Activated naive CD4-positive, alpha-beta T cell treated with anti-CD3 and anti-CD28 coated beads for 36 hours (primary cell): ENCODE data around the gene WASF2. TPM values are rescaled to one million over a fixed set of nuclear protein-coding genes. Genes with fewer than 3 reads are reported as not detected.

Source experiments
- CTCF ChIA-PET: fragments of 350-600 bp; sonication (Branson Sonifier 250); formaldehyde crosslinking; loops from one replicate; lab custom pipeline; 2021; ENCODE audit warnings: antibody characterized with exemption; lab: Charles Lee
- DNase-seq: peaks from one replicate; pipeline ENCODE4 v3.0.0-alpha.2; 2020
- H3K27ac Mint-ChIP-seq: one replicate; pipeline ENCODE4 v1.8.0; 2021; ENCODE audit warnings: mild to moderate bottlenecking, mixed read lengths
- H3K27me3 Mint-ChIP-seq: one replicate; pipeline ENCODE4 v1.8.0; 2021; ENCODE audit warnings: low read depth, mixed read lengths
- H3K36me3 Mint-ChIP-seq: one replicate; pipeline ENCODE4 v1.8.0; 2021; ENCODE audit warnings: low read depth, mixed read lengths
- H3K4me1 Mint-ChIP-seq: one replicate; pipeline ENCODE4 v1.8.0; 2021; ENCODE audit warnings: low read depth, mixed read lengths
- H3K4me3 Mint-ChIP-seq: one replicate; pipeline ENCODE4 v1.8.0; 2021; ENCODE audit warnings: mild to moderate bottlenecking, moderate library complexity, mixed read lengths
- H3K9me3 Mint-ChIP-seq: one replicate; pipeline ENCODE4 v1.8.0; 2021; ENCODE audit warnings: mixed read lengths
- intact Hi-C: fragments of 100-400 bp; cut with micrococcal nuclease; formaldehyde crosslinking; loops from one replicate; pipeline ENCODE4 v1.15.1; 2023
- total RNA-seq, 2 experiments: library from RNA; stranded (reverse); gene quantifications; one replicate each; pipeline ENCODE4 v1.2.3, GENCODE V29; 2021

WASF2 gene
- total RNA-seq, 2 experiments from 2014 or later = 105 to 106 TPM

DNA sequence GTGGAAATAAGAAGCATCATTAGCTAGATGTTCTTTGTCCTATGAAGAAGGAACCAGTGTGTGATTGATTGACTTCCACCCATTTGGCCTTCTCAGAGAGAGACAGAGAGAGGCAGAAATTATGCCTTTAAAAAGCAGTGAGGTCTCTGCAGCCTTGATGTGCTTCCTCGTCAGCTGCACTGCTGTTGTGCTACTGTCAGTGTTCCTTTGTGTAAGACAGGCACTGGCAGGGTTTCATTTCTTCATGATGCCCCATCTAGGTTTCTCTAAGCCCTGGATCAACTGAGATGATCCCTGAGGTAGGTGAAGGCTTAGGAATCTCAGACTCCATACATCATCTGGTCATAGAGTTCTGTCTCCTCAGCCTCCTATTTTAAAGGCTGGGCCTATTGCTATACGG lies 62.6 kb downstream of the WASF2 start:
- no peak for DNase-seq
- H3K9me3 Mint-ChIP-seq = no peaks in the 10 kb centered on the region
- peaks cover 78% of the 10 kb centered on the region for H3K4me1 Mint-ChIP-seq
- H3K27ac Mint-ChIP-seq = peak overlapping the region; percentile 2
- H3K27me3 Mint-ChIP-seq = no peaks in the 10 kb centered on the region
- H3K4me3 Mint-ChIP-seq = no peak overlapping the region
- H3K36me3 Mint-ChIP-seq = peaks cover 16% of the 10 kb centered on the region
- CTCF ChIA-PET = interaction anchor here (0.8 to 1.4 kb wide), 6 partner anchors 11 to 179 kb away, joined by 3 read pairs; no protein-coding TSS in a partner anchor
- intact Hi-C loops = loop anchor here (5.0 kb wide), 1 partner anchor 55 kb away; no protein-coding TSS in a partner anchor

DNA sequence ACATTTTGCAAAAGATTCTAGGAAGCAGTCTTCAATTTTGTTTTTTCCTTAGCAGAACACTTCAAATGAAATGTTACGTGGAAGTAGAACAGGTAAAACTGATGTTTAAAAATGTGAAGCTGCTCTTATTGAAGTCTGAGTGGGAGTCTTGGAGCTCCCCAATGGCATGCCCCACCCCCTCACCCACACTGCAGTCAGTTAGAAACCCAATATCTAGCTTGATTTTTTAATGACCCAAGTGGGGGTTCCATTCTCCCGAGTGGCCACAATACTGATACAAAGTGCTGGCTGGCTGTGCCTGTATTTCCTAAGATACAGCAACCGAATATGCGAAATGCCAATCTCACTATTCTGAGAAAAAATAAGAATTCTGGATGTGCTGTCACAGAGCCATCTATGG lies 66.3 kb downstream of the WASF2 start:
- H3K4me1 Mint-ChIP-seq = peaks cover 68% of the 10 kb centered on the region
- peaks cover 15% of the 10 kb centered on the region for H3K36me3 Mint-ChIP-seq
- no peak overlapping the region for H3K4me3 Mint-ChIP-seq
- H3K27ac Mint-ChIP-seq = peak overlapping the region; percentile 21
- no peak for DNase-seq
- intact Hi-C loops = no loop called here
- CTCF ChIA-PET = interaction anchor here (0.6 to 2.0 kb wide), 4 partner anchors 8 to 744 kb away, joined by 3 to 7 read pairs (median 3); no protein-coding TSS in a partner anchor
- H3K9me3 Mint-ChIP-seq = no peaks in the 10 kb centered on the region
- no peaks in the 10 kb centered on the region for H3K27me3 Mint-ChIP-seq

- Mint-ChIP-seq H3K27me3 (no peaks in the 10 kb centered on the region), H3K9me3 (no peaks in the 10 kb centered on the region), H3K4me1 (peaks cover 49% of the 10 kb centered on the region), H3K27ac (peak overlapping the region; percentile 82), H3K36me3 (peaks cover 31% of the 10 kb centered on the region), H3K4me3 (no peak overlapping the region)
- peak; percentile 80 for DNase-seq
- intact Hi-C loops = loop anchor here (1.0 to 5.0 kb wide), 3 partner anchors 27 to 244 kb away; partner anchors contain the start of gene WASF2
- CTCF ChIA-PET = interaction anchor here (0.6 to 1.9 kb wide), 8 partner anchors 27 to 251 kb away, joined by 3 to 4 read pairs (median 3); partner anchors contain the start of gene AHDC1
These were observed 71.4 kb downstream of the WASF2 start for GRCh38 chr1:27418326-27419185.

DNA sequence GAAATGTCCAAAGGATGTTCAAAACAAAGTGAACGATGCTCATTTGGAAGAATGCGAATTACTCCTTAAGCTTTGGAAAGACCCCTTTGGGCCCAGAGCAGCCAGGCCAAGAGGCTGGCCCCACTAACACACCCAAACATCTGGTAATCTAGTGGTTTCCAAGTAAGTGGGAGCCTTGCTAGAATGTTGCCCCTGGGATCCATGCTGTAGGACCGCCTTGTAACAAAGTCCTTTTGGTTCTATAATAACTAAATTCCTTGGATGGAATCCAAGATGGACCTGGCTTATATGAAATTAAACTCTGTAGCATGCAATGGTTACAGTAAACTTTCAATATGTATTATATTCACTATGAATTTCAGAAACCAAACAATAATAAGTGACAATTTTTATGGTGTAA lies 72.3 kb downstream of the WASF2 start:
- H3K27ac Mint-ChIP-seq = peak overlapping the region; percentile 82
- peaks cover 36% of the 10 kb centered on the region for H3K36me3 Mint-ChIP-seq
- H3K9me3 Mint-ChIP-seq = no peaks in the 10 kb centered on the region
- DNase-seq = no peak
- intact Hi-C loops = loop anchor here (1.0 to 5.0 kb wide), 3 partner anchors 28 to 245 kb away; partner anchors contain the start of gene WASF2
- H3K27me3 Mint-ChIP-seq = no peaks in the 10 kb centered on the region
- H3K4me1 Mint-ChIP-seq = peaks cover 46% of the 10 kb centered on the region
- CTCF ChIA-PET = interaction anchor here (0.6 to 3.8 kb wide), 6 partner anchors 18 to 188 kb away, joined by 3 to 29 read pairs (median 3); no protein-coding TSS in a partner anchor
- no peak overlapping the region for H3K4me3 Mint-ChIP-seq

DNA sequence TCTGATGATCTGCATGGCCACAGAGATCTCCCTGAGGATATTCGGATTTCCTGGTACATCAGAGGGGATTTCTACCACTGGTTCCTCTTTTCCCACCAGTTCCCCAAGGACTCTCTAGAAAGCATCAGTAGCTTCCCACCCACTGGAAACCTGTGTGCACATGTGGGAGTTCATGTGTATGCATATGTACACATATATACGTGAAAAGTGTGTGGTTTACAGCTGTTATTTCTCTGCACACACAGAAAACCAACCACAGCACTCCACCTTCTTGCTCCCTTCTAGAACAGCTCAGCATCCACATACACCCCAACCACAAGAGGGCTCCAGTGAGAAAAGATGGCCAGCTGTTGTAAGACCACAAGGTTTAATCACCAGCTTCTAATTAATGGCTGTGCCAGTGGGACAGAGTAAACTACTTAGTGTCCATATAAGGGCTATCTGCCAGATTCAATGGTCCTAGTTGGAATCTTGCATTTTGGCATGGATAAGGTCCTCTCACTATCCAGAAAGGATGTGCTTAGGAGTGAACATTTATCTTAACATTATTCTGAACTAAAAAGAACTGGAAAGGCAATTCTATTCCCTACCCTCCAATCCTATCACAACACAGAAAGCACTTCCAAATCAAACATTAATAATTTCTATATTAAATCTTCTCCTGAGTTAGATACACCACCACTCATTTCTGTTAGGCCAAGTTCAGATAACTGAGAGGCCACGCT lies 73.4 kb downstream of the WASF2 start:
- peak; percentile 72 for DNase-seq
- CTCF ChIA-PET = interaction anchor here (0.5 to 3.8 kb wide), 25 partner anchors 8 to 321 kb away, joined by 3 to 29 read pairs (median 4); partner anchors contain the start of gene WASF2
- H3K4me3 Mint-ChIP-seq = no peak overlapping the region
- H3K27ac Mint-ChIP-seq = no peak overlapping the region
- peaks cover 40% of the 10 kb centered on the region for H3K36me3 Mint-ChIP-seq
- no peaks in the 10 kb centered on the region for H3K9me3 Mint-ChIP-seq
- H3K27me3 Mint-ChIP-seq = no peaks in the 10 kb centered on the region
- intact Hi-C loops = loop anchor here (1.0 to 5.0 kb wide), 3 partner anchors 105 to 246 kb away; no protein-coding TSS in a partner anchor
- peaks cover 38% of the 10 kb centered on the region for H3K4me1 Mint-ChIP-seq

DNA sequence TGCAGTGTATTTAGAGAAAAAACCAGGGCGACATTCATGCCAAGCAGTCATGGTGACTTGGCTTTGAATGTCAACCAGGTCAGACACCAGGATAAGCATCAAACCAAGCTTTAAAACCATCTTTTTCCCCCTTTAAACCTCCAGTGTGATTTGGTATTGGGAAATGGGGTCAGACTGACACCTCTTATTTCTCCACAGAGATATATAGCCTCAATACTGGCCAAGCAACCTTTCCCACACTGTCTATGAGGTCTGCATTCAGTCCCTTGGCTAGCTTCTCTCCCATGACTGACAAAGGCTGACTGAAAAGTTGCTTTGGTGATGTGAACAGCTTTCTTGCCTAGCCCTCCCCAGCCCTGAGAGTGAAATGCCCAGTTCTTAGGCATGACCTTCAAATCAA lies 75.9 kb downstream of the WASF2 start:
- H3K36me3 Mint-ChIP-seq = peaks cover 40% of the 10 kb centered on the region
- peaks cover 22% of the 10 kb centered on the region for H3K4me1 Mint-ChIP-seq
- no peak for DNase-seq
- CTCF ChIA-PET = interaction anchor here (0.6 to 3.8 kb wide), 7 partner anchors 11 to 310 kb away, joined by 3 to 29 read pairs (median 4); no protein-coding TSS in a partner anchor
- no peak overlapping the region for H3K4me3 Mint-ChIP-seq
- no peak overlapping the region for H3K27ac Mint-ChIP-seq
- H3K9me3 Mint-ChIP-seq = no peaks in the 10 kb centered on the region
- intact Hi-C loops = no loop called here
- H3K27me3 Mint-ChIP-seq = no peaks in the 10 kb centered on the region

GRCh38 chr1:27413004-27413403 lies 77.0 kb downstream of the WASF2 start:
- intact Hi-C loops = no loop called here
- Mint-ChIP-seq H3K27me3 (no peaks in the 10 kb centered on the region), H3K27ac (no peak overlapping the region), H3K9me3 (no peaks in the 10 kb centered on the region), H3K4me3 (no peak overlapping the region), H3K36me3 (peaks cover 36% of the 10 kb centered on the region), H3K4me1 (peaks cover 11% of the 10 kb centered on the region)
- CTCF ChIA-PET = interaction anchor here (0.7 to 2.6 kb wide), 8 partner anchors 10 to 250 kb away, joined by 3 to 9 read pairs (median 4); no protein-coding TSS in a partner anchor
- no peak for DNase-seq

DNA sequence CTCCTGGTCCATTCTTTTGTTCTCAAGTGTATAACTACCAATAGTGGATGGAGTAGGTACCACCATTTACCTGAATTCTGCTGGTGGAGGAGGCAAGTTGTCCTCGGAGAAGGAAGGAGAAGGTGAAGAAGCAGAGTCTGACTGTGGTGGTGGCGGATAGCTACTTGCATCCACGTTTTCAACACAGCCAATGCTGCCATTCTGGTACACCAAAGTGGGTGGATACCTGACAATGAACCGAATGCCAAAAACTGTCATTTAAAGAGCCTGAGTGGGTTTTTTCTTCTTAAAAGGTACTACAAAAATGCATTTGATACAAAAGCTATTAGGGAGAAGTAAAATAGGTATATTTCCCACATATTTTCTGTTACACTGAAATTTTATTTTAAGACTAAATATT lies 77.5 kb downstream of the WASF2 start:
- Mint-ChIP-seq H3K36me3 (peaks cover 36% of the 10 kb centered on the region), H3K27ac (no peak overlapping the region), H3K4me3 (no peak overlapping the region), H3K27me3 (no peaks in the 10 kb centered on the region), H3K9me3 (no peaks in the 10 kb centered on the region), H3K4me1 (peaks cover 8% of the 10 kb centered on the region)
- CTCF ChIA-PET = interaction anchor here (1.0 to 1.7 kb wide), 8 partner anchors 9 to 250 kb away, joined by 3 to 6 read pairs (median 4); no protein-coding TSS in a partner anchor
- intact Hi-C loops = no loop called here
- DNase-seq = no peak

DNA sequence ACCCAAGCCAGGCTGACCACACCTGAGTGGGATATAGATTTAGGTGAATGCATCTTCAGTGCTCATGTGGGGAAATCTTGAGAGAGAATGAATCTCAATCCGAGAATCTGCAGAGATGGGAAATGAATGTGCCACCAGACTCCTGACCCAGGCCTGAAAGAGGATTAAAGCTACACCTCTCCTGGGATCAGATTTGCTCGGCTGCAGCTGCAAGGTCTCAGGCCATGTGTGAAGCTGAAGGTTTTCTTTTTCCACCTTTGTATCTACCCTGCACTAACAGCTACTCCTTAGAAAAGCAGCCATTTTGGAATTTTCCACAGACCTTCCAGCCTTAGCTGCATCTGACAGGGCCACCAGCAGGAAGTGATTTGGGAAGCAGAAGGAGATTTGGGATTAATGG lies 79.3 kb downstream of the WASF2 start:
- H3K4me1 Mint-ChIP-seq = no peaks in the 10 kb centered on the region
- H3K27ac Mint-ChIP-seq = no peak overlapping the region
- H3K36me3 Mint-ChIP-seq = peaks cover 24% of the 10 kb centered on the region

DNA sequence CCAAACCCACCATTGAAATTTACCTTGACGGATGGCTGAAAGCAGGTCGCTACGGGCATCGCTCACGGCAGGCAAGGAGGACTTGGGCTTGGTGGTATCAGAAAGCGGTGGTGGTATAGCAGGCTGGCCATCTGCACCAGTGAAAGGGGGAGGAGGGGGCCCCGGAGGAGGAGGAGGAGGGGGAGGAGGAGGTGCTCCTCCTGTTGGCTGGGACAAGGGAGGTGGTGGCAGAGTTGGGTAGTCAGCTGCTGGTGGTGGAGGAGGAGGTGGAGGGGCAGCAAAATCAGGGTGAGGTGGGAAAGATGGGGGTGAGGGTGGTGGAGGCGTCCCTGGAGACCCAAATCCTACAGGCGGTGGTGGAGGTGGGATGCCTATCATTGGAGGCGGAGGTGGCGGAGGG lies 80.3 kb downstream of the WASF2 start:
- Mint-ChIP-seq H3K4me3 (no peak overlapping the region), H3K27me3 (no peaks in the 10 kb centered on the region), H3K4me1 (no peaks in the 10 kb centered on the region), H3K27ac (no peak overlapping the region), H3K9me3 (no peaks in the 10 kb centered on the region), H3K36me3 (peaks cover 18% of the 10 kb centered on the region)
- CTCF ChIA-PET = interaction anchor here (1.3 to 2.0 kb wide), 3 partner anchors 13 to 147 kb away, joined by 4 to 10 read pairs (median 5); no protein-coding TSS in a partner anchor
- DNase-seq = no peak
- intact Hi-C loops = no loop called here

More for the DNA sequence above, 79.3 kb downstream of the WASF2 start:
- Mint-ChIP-seq H3K27me3 (no peaks in the 10 kb centered on the region), H3K4me3 (no peak overlapping the region), H3K9me3 (no peaks in the 10 kb centered on the region)
- intact Hi-C loops = no loop called here
- DNase-seq = no peak
- CTCF ChIA-PET = interaction anchor here (0.5 to 2.0 kb wide), 5 partner anchors 10 to 767 kb away, joined by 3 to 10 read pairs (median 4); no protein-coding TSS in a partner anchor

DNA sequence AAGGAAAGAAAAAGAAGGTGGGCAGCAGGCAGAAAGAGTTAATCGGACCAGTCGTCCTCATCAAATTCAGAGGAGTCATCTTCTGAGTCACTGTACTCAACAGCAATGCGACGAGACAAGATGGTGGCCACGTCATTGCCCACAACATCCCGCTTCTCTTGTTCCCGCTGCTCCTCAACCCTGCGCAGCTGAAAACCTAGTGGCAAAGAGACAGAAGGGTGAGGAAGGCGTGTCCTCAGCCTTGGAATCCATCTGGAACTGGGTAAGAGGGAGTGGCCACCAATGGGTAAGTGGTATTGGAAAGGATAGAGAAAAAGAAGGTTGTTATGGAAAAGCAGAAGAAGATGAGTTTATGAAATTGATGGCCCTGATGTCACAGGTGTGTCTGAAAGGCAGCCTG lies 81.8 kb downstream of the WASF2 start:
- Mint-ChIP-seq H3K27me3 (no peaks in the 10 kb centered on the region), H3K27ac (no peak overlapping the region), H3K9me3 (no peaks in the 10 kb centered on the region), H3K36me3 (peaks cover 9% of the 10 kb centered on the region), H3K4me3 (no peak overlapping the region), H3K4me1 (peaks cover 12% of the 10 kb centered on the region)
- no peak for DNase-seq
- CTCF ChIA-PET = no interaction called here
- intact Hi-C loops = no loop called here
